ENCODE data around the gene SF3B3.

SF3B3 gene

DNA sequence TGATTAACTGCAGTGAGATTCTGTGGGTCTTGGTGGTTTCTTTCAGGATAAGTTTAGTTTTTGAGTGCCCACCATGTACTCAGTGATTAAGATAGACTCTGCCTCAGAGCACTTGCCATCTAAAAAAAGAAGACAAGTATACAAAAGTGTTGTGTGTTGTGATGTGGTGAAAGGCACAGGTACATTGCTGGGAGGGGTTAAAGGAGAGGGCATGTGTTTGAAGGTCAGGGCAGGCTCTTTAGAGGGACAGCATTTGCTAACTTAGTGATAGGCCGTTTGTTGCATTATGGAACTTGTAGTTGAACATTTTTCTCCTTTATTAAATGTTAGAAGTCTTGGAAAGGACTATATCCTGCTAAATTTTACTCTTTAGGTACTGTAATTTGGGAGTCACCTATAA is 26.5 kb downstream of the SF3B3 start:
- peaks cover 63% of the 10 kb centered on the region for H3K36me3 Mint-ChIP-seq (ENCODE audit: low read depth)
- no peak overlapping the region for H3K27ac Mint-ChIP-seq
- no peak overlapping the region for H3K4me3 Mint-ChIP-seq
- no peaks in the 10 kb centered on the region for H3K27me3 Mint-ChIP-seq (ENCODE audit: low read depth, poor library complexity)
- TF ChIP-seq, protein P1, sequence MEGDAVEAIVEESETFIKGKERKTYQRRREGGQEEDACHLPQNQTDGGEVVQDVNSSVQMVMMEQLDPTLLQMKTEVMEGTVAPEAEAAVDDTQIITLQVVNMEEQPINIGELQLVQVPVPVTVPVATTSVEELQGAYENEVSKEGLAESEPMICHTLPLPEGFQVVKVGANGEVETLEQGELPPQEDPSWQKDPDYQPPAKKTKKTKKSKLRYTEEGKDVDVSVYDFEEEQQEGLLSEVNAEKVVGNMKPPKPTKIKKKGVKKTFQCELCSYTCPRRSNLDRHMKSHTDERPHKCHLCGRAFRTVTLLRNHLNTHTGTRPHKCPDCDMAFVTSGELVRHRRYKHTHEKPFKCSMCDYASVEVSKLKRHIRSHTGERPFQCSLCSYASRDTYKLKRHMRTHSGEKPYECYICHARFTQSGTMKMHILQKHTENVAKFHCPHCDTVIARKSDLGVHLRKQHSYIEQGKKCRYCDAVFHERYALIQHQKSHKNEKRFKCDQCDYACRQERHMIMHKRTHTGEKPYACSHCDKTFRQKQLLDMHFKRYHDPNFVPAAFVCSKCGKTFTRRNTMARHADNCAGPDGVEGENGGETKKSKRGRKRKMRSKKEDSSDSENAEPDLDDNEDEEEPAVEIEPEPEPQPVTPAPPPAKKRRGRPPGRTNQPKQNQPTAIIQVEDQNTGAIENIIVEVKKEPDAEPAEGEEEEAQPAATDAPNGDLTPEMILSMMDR (IDR thresholded peaks at IDR 0.05) = no peak
- no peak for DNase-seq
- no peaks in the 10 kb centered on the region for H3K9me3 Mint-ChIP-seq
- H3K4me1 Mint-ChIP-seq = no peaks in the 10 kb centered on the region

GRCh38 chr16:70551788-70552187 is 28.2 kb downstream of the SF3B3 start:
- Mint-ChIP-seq H3K27me3 (ENCODE audit: low read depth, poor library complexity) (no peaks in the 10 kb centered on the region), H3K27ac (no peak overlapping the region), H3K36me3 (ENCODE audit: low read depth) (peaks cover 66% of the 10 kb centered on the region)

GRCh38 chr16:70552675-70553074 is 29.1 kb downstream of the SF3B3 start:
- Mint-ChIP-seq H3K36me3 (ENCODE audit: low read depth) (peaks cover 72% of the 10 kb centered on the region), H3K27me3 (ENCODE audit: low read depth, poor library complexity) (no peaks in the 10 kb centered on the region)

More at GRCh38 chr16:70551788-70552187, 28.2 kb downstream of the SF3B3 start:
- DNase-seq = no peak
- Mint-ChIP-seq H3K4me3 (no peak overlapping the region), H3K9me3 (no peaks in the 10 kb centered on the region), H3K4me1 (no peaks in the 10 kb centered on the region)
- TF ChIP-seq, protein P1 (IDR thresholded peaks at IDR 0.05) = no peak

DNA sequence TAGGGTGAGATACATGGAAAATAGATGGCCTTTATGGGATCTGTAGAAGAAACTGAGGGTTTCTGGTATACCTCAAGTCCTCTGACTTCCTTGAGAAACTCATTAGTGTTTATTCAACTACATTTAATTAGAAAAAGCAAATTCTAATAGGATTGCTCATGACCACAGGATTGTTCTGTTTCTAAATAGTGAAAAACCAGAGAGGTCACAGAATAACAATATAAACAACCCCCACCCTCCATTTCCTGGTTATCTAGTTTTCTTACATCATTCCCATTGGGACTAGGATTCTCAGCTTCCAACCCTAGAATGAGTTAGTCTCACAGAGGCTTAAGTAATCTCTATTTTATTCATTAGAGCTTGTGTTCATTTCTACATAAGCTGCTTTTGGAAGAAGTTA is 30.0 kb downstream of the SF3B3 start:
- peaks cover 69% of the 10 kb centered on the region for H3K36me3 Mint-ChIP-seq (ENCODE audit: low read depth)
- no peak overlapping the region for H3K4me3 Mint-ChIP-seq
- H3K27ac Mint-ChIP-seq = no peak overlapping the region
- no peaks in the 10 kb centered on the region for H3K9me3 Mint-ChIP-seq
- DNase-seq = no peak
- no peaks in the 10 kb centered on the region for H3K27me3 Mint-ChIP-seq (ENCODE audit: low read depth, poor library complexity)
- TF ChIP-seq, protein P1 (IDR thresholded peaks at IDR 0.05) = no peak
- H3K4me1 Mint-ChIP-seq = no peaks in the 10 kb centered on the region

More at GRCh38 chr16:70552675-70553074, 29.1 kb downstream of the SF3B3 start:
- no peaks in the 10 kb centered on the region for H3K4me1 Mint-ChIP-seq
- H3K9me3 Mint-ChIP-seq = no peaks in the 10 kb centered on the region
- H3K4me3 Mint-ChIP-seq = no peak overlapping the region
- no peak overlapping the region for H3K27ac Mint-ChIP-seq
- no peak for DNase-seq
- TF ChIP-seq, protein P1 (IDR thresholded peaks at IDR 0.05) = no peak

DNA sequence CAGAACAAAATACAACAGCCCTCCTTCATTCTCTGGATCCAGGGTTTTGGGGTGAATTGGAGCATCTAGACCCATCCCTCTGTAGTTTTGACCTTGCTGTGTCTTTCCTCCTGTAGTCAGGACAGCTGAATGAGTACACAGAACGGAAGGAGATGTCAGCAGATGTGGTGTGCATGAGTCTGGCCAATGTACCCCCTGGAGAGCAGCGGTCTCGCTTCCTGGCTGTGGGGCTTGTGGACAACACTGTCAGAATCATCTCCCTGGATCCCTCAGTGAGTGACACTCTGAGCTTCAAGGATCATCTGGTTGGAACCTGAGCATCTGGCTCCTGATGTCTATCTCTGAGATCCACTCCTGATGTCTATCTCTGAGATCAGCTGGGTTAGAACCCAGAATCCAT is 32.4 kb downstream of the SF3B3 start:
- TF ChIP-seq, protein P1 (IDR thresholded peaks at IDR 0.05) = no peak
- H3K9me3 Mint-ChIP-seq = no peaks in the 10 kb centered on the region
- H3K36me3 Mint-ChIP-seq (ENCODE audit: low read depth) = peaks cover 70% of the 10 kb centered on the region
- no peak overlapping the region for H3K4me3 Mint-ChIP-seq
- DNase-seq = no peak
- H3K4me1 Mint-ChIP-seq = no peaks in the 10 kb centered on the region
- H3K27ac Mint-ChIP-seq = no peak overlapping the region
- H3K27me3 Mint-ChIP-seq (ENCODE audit: low read depth, poor library complexity) = no peaks in the 10 kb centered on the region

DNA sequence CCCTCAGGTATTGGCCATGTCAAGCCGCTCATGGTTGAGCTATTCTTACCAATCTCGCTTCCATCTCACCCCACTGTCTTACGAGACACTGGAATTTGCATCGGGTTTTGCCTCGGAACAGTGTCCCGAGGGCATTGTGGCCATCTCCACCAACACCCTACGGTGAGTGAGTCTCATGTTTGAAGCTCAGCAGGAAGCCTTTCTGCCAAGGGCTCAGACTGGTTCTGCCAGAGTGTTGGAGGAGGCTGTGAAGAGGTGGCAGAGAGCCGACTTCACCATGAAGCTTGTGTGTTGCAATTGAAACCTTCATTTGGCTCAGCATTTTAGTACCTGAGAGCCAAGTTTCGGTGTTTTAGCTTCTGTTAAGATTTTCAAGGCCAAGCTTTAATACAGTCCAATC is 38.0 kb downstream of the SF3B3 start:
- Mint-ChIP-seq H3K4me3 (no peak overlapping the region), H3K9me3 (no peaks in the 10 kb centered on the region), H3K27ac (no peak overlapping the region), H3K36me3 (ENCODE audit: low read depth) (peaks cover 88% of the 10 kb centered on the region), H3K4me1 (no peaks in the 10 kb centered on the region), H3K27me3 (ENCODE audit: low read depth, poor library complexity) (no peaks in the 10 kb centered on the region)
- no peak for DNase-seq
- TF ChIP-seq, protein P1 (IDR thresholded peaks at IDR 0.05) = no peak
